ENCODE results near the gene SLC22A5. TPM values are rescaled to one million over a fixed set of nuclear protein-coding genes. Genes with fewer than 3 reads are reported as not detected.
A peak's percentile ranks its signal among the peaks of the same experiment; 100 is the strongest.

Gene SLC22A5
- total RNA-seq, 1 donor = 6.5 TPM

GRCh38 chr5:132426525-132427138 lies 57.1 kb downstream of the SLC22A5 start:
- H3K4me3 ChIP-seq (ENCODE audit: low read depth, low read length) = peak overlapping the region; percentile 32
- peak; percentile 68 for TF ChIP-seq CTCF (IDR thresholded peaks at IDR 0.05; ENCODE audit: insufficient read depth, low read length)
- peak; percentile 89 for DNase-seq (ENCODE audit: low read depth)

GRCh38 chr5:132427281-132428146 lies 58.0 kb downstream of the SLC22A5 start:
- TF ChIP-seq CTCF (IDR thresholded peaks at IDR 0.05; ENCODE audit: insufficient read depth, low read length) = no peak
- no peak overlapping the region for H3K4me3 ChIP-seq (ENCODE audit: low read depth, low read length)
- DNase-seq (ENCODE audit: low read depth) = no peak

- DNase-seq (ENCODE audit: low read depth) = no peak
- H3K4me3 ChIP-seq (ENCODE audit: low read depth, low read length) = no peak overlapping the region
- no peak for TF ChIP-seq CTCF (IDR thresholded peaks at IDR 0.05; ENCODE audit: insufficient read depth, low read length)
These were observed 58.6 kb downstream of the SLC22A5 start for GRCh38 chr5:132428147-132428482.

- DNase-seq (ENCODE audit: low read depth) = peak; percentile 53
- no peak for TF ChIP-seq CTCF (IDR thresholded peaks at IDR 0.05; ENCODE audit: insufficient read depth, low read length)
- H3K4me3 ChIP-seq (ENCODE audit: low read depth, low read length) = no peak overlapping the region
These were observed 59.3 kb downstream of the SLC22A5 start for GRCh38 chr5:132428484-132429462.

GRCh38 chr5:132429463-132430440 lies 60.2 kb downstream of the SLC22A5 start:
- TF ChIP-seq CTCF (IDR thresholded peaks at IDR 0.05; ENCODE audit: insufficient read depth, low read length) = no peak
- peak; percentile 27 for DNase-seq (ENCODE audit: low read depth)
- no peak overlapping the region for H3K4me3 ChIP-seq (ENCODE audit: low read depth, low read length)

Measured in fibroblast of the aortic adventitia (primary cell).